ENCODE results near the gene OR1J2. TPM values are rescaled to one million over a fixed set of nuclear protein-coding genes. Genes with fewer than 3 reads are reported as not detected.
"Not testable (repeated sequence)": the region's sequence is repeated elsewhere in the genome, so short reads cannot be mapped to it uniquely, and the experiment has no call there.

OR1J2 gene
- total RNA-seq, 4 donors from 2014 or later = not detected

DNA sequence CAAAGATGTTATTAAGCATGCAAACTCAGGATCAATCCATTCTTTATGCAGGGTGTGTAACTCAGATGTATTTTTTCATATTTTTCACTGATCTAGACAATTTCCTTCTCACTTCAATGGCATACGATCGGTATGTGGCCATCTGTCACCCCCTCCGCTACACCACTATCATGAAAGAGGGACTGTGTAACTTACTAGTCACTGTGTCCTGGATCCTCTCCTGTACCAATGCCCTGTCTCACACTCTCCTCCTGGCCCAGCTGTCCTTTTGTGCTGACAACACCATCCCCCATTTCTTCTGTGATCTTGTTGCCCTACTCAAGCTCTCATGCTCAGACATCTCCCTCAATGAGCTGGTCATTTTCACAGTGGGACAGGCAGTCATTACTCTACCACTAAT is 8.8 kb downstream of the OR1J2 start:
- WGBS, 2 donors = 88 to 91% methylated on average over 3 of the region's 3 CpGs
- H3K27me3 ChIP-seq = no peaks in the 10 kb centered on the region
- no peak for DNase-seq
- TF ChIP-seq POLR2A (IDR thresholded peaks at IDR 0.05) (no peak), CTCF (IDR thresholded peaks at IDR 0.05) (no peak)
- no peaks in the 10 kb centered on the region for H3K36me3 ChIP-seq
- intact Hi-C loops (cut with DNase I) = no loop called here
- no peaks in the 10 kb centered on the region for H3K4me1 ChIP-seq
- H3K9me3 ChIP-seq = no peaks in the 10 kb centered on the region
- H3K27ac ChIP-seq = no peak overlapping the region
- H3K4me3 ChIP-seq (replicated peaks in 1 of 3) = no peak overlapping the region

DNA sequence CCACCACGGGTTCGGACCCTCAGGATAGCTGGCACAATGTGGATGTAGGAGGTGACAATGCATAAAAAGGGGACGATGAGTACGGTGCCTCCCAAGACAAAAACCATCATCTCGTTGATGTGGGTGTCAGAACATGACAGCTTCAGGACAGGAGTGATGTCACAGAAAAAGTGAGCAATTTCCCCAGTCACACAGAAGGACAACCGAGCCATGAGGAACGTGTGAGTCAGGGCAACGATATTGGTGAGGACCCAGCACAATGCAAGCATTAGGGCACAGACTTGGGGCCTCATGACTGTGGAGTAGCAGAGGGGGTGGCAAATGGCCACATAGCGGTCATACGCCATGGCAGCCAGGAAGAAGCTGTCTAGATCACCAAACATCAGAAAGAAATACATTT is 16.0 kb downstream of the OR1J2 start:
- Histone ChIP-seq H3K4me1 (no peaks in the 10 kb centered on the region), H3K4me3 (replicated peaks in 1 of 3) (no peak overlapping the region), H3K36me3 (no peaks in the 10 kb centered on the region), H3K27me3 (no peaks in the 10 kb centered on the region), H3K9me3 (no peaks in the 10 kb centered on the region), H3K27ac (no peak overlapping the region)
- no peak for TF ChIP-seq POLR2A (IDR thresholded peaks at IDR 0.05)
- no peak for TF ChIP-seq CTCF (IDR thresholded peaks at IDR 0.05)
- 83 to 84% methylated on average over 10 of the region's 10 CpGs for WGBS, 2 donors
- DNase-seq = no peak
- intact Hi-C loops (cut with DNase I) = no loop called here

DNA sequence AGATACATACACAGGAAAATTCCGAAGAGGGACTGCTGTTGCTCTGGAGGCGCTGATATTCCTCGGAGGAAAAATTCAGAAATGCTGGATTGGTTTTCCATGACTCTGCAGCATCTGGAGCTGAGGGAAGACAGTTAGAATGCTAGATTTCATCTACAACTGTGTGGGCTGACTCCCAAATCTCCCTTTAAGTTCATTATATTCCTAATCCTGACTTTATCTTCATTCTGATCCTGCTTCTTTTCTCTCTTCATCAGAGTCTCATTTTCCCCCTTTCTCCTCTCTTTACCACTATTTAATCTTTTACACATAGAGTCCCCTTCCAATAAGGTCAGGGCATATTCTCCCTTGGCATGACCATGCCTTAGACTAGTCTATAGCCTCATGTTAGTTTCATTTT is 16.6 kb downstream of the OR1J2 start, which contains the start of gene OR1N1:
Gene OR1N1 (minus strand): TSS at position 101 of the 400 bp plus-strand sequence. CDS start 0 bp downstream, at position 101.
- Histone ChIP-seq H3K9me3 (no peaks in the 10 kb centered on the region), H3K27me3 (no peaks in the 10 kb centered on the region), H3K36me3 (no peaks in the 10 kb centered on the region), H3K4me3 (replicated peaks in 1 of 3) (no peak within 1 kb of the TSS), H3K4me1 (no peaks in the 10 kb centered on the region), H3K27ac (no peak within 1 kb of the TSS)
- TF ChIP-seq POLR2A (IDR thresholded peaks at IDR 0.05) (no peak), CTCF (IDR thresholded peaks at IDR 0.05) (no peak)
- DNase-seq = no peak
- 90 to 91% methylated on average over 3 of the region's 3 CpGs for WGBS, 2 donors
- intact Hi-C loops (cut with DNase I) = no loop called here

DNA sequence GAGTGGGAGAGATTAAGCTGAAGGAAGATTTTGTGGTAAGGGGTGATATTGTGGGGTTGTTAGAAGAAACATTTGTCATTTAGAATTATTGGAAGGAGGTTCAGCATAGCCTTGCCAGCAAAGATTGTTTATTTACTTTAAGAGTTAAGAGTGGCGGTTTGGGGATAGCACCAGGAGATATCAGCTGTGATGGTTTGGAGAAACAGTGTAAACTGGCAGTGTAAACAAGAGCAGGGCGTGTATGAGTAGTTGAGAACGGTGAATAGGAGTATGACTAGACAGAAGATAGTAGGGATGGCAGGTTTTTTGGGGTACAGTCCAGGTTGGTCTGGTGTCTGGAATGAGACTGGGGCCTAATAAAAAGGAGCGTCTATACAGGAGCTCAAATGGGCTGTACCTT is 20.6 kb downstream of the OR1J2 start:
- WGBS, 2 donors = 70 to 75% methylated on average over 4 of the region's 4 CpGs
- H3K4me1 ChIP-seq; H3K4me3 ChIP-seq (replicated peaks in 1 of 3); H3K27ac ChIP-seq; DNase-seq; H3K36me3 ChIP-seq; H3K27me3 ChIP-seq; H3K9me3 ChIP-seq; intact Hi-C loops (cut with DNase I): not testable (repeated sequence)

DNA sequence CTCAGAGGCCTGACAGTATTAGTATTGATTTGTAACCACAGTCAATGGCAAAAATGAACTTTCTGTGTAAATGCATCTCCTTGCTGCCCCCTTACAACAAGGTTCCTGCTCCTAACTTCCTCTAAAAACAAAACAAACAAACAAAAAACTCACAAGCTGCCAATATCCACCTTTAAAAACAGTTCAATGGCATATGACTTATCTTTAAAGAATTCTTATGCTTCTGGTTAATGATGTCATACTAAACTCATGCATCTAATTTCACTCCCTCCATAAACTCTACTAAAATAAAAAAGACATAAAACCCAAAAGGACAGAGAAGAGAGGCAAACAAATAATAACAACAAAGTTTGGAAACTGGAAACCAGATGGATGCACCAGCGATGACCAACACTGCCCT is 25.5 kb downstream of the OR1J2 start:
- WGBS, 2 donors = 96 to 100% methylated on average over 1 of the region's 1 CpG
- TF ChIP-seq POLR2A (IDR thresholded peaks at IDR 0.05) (no peak), CTCF (IDR thresholded peaks at IDR 0.05) (no peak)
- Histone ChIP-seq H3K36me3 (no peaks in the 10 kb centered on the region), H3K27ac (no peak overlapping the region), H3K4me3 (replicated peaks in 1 of 3) (no peak overlapping the region), H3K27me3 (no peaks in the 10 kb centered on the region), H3K4me1 (no peaks in the 10 kb centered on the region), H3K9me3 (no peaks in the 10 kb centered on the region)
- intact Hi-C loops (cut with DNase I) = no loop called here
- DNase-seq = no peak

DNA sequence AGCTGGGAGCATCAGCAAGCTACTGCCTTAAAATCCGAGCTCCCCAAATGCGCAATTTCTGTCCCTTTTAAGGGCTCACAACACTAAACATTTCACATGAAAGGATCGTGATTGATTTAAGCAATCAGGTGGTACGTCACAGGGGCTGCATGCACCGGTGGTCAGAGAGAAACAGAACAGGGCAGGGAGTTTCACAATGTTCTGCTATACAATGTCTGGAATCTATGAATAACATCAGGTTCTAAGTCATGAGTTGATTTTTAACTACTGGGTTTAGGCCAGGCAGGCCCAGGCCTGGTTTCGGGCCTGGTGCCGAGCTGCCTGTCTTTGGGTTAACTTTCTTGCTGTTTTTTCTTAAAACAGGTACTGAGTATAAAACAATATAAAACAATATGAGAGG is 26.5 kb downstream of the OR1J2 start:
- H3K36me3 ChIP-seq; intact Hi-C loops (cut with DNase I): not testable (repeated sequence)
- WGBS, 2 donors = 68 to 71% methylated on average over 7 of the region's 7 CpGs

More for the DNA sequence above, 26.5 kb downstream of the OR1J2 start:
- H3K9me3 ChIP-seq; H3K4me3 ChIP-seq (replicated peaks in 1 of 3); H3K4me1 ChIP-seq; H3K27ac ChIP-seq; H3K27me3 ChIP-seq; DNase-seq: not testable (repeated sequence)
